Measurements from ENCODE around the gene TNXB.
"Not testable (repeated sequence)": the region's sequence is repeated elsewhere in the genome, so short reads cannot be mapped to it uniquely, and the experiment has no call there.

Gene TNXB

DNA sequence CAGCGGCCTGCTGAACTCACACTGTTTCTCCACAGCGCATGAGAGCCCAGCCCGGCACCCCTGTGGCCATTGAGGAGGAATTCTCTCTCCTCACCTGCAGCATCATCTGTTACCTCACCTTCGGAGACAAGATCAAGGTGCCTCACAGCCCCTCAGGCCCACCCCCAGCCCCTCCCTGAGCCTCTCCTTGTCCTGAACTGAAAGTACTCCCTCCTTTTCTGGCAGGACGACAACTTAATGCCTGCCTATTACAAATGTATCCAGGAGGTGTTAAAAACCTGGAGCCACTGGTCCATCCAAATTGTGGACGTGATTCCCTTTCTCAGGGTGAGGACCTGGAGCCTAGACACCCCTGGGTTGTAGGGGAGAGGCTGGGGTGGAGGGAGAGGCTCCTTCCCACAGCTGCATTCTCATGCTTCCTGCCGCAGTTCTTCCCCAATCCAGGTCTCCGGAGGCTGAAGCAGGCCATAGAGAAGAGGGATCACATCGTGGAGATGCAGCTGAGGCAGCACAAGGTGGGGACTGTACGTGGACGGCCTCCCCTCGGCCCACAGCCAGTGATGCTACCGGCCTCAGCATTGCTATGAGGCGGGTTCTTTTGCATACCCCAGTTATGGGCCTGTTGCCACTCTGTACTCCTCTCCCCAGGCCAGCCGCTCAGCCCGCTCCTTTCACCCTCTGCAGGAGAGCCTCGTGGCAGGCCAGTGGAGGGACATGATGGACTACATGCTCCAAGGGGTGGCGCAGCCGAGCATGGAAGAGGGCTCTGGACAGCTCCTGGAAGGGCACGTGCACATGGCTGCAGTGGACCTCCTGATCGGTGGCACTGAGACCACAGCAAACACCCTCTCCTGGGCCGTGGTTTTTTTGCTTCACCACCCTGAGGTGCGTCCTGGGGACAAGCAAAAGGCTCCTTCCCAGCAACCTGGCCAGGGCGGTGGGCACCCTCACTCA lies 69.5 kb downstream of the TNXB start:
- not testable (repeated sequence) for H3K4me3 ChIP-seq (ENCODE audit: low read depth, low read length)

DNA sequence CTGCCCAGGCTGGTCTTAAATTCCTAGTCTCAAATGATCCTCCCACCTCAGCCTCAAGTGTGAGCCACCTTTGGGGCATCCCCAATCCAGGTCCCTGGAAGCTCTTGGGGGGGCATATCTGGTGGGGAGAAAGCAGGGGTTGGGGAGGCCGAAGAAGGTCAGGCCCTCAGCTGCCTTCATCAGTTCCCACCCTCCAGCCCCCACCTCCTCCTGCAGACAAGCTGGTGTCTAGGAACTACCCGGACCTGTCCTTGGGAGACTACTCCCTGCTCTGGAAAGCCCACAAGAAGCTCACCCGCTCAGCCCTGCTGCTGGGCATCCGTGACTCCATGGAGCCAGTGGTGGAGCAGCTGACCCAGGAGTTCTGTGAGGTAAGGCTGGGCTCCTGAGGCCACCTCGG lies 70.3 kb downstream of the TNXB start:
- H3K4me3 ChIP-seq (ENCODE audit: low read depth, low read length) = not testable (repeated sequence)

DNA sequence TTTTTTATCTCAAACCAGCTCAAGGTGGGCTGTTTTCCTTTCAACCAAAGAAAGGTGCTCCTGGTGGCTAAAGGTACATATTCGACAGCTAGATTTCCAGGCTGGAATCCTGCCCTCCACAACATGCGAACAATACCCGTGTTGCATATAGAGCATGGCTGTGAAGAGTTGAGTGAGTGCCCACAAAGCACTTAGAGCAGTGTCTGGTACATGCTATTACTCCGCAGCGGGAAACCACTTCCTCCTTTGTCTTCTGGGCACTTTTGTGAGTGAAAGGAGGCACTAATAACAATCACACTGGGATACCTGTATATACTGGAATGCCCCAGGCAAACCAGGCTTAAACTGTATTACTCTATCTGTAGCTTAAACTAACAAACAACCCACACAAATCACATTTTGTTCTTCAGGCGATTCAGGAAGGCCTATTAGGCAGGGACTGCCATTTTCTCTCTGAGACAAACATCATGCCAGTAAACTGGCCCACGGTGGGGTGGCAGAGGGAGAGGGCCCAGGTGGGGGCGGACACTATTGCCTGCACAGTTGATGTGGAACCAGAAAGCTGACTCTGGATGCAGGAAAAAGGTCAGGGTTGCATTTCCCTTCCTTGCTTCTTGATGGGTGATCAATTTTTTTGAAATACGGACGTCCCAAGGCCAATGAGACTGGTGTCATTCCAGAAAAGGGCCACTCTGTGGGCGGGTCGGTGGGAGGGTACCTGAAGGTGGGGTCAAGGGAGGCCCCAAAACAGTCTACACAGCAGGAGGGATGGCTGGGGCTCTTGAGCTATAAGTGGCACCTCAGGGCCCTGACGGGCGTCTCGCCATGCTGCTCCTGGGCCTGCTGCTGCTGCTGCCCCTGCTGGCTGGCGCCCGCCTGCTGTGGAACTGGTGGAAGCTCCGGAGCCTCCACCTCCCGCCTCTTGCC lies 71.3 kb downstream of the TNXB start, which contains the start of gene CYP21A2:
Gene CYP21A2, plus strand, starts transcription at position 818 of the 927 bp plus-strand sequence. Its CDS starts 8 bp downstream, at position 826.
- H3K4me3 ChIP-seq (ENCODE audit: low read depth, low read length) = not testable (repeated sequence)

DNA sequence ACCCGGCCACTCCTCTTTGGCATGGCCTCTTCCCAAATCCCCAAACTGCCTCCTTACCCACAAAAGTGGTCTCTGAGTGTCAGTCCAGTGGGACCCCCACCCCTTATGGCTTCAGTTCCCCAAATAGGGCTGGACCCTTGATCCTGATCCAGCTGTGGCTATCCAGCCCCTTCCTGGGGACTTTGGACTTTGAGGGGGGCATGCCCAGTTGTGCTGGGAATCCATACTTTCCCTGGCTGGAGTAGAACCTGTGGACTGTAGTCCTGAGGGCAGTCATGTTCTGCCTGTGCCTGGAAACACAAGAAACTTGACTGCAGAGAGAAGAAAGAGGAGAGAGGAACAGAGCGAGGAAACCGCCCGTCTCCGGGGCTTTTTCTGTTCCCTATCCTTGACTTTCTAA lies 72.0 kb downstream of the TNXB start:
- not testable (repeated sequence) for H3K4me3 ChIP-seq (ENCODE audit: low read depth, low read length)

DNA sequence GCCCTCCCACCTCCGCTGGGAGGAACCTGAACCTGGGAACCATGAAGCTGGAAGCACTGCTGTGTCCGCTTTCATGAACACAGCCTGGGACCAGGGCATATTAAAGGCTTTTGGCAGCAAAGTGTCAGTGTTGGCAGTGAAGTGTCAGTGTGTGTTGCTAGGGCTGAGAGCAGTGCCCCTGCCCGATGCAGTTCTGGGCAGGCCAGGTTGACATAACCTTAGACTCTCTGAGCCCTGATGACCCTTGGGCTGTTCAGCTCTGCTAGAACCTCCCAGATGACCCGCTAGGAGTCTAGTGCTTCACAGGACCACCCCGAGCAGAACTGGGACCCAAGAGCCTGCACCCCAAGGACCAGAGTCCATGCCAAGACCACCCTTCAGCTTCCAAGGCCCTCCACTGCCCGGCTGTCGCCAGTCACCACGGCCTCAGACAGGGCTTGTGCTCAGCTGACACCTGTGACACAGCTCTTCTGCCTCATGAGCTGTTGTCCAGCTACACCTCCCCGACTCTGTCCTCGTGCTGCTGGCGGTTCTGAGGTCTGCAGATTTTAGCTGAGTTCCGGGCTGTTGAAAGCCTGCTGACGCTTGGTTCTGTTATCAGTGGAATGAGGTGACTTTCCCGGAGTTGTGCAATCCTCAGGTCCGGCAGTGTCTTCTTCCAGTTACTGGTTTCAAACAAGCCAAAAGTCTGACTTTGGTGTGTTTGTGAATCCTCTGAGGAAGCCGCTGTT lies 73.7 kb downstream of the TNXB start:
- H3K4me3 ChIP-seq (ENCODE audit: low read depth, low read length) = not testable (repeated sequence)

DNA sequence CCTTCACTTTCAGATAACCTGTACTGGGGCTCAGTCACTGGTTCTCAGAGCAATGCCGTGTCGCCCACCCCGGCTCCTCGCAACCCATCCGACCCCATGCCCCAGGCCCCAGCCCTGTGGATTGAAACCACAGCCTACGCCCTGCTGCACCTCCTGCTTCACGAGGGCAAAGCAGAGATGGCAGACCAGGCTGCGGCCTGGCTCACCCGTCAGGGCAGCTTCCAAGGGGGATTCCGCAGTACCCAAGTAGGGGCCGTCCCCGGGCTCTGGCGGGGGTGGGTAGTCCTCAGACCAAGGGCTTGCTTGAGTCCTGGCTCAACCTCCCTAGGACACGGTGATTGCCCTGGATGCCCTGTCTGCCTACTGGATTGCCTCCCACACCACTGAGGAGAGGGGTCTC lies 79.6 kb downstream of the TNXB start:
- H3K4me3 ChIP-seq (ENCODE audit: low read depth, low read length) = not testable (repeated sequence)

DNA sequence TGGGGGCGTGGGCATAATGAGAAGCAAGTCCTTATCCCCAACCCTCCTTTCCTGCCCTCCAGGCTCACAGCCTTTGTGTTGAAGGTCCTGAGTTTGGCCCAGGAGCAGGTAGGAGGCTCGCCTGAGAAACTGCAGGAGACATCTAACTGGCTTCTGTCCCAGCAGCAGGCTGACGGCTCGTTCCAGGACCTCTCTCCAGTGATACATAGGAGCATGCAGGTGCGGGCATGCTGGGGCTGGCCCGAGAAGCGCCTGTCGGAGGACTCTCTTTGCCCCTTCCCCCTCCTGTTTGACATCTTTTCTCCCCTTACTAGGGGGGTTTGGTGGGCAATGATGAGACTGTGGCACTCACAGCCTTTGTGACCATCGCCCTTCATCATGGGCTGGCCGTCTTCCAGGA lies 80.5 kb downstream of the TNXB start:
- not testable (repeated sequence) for H3K4me3 ChIP-seq (ENCODE audit: low read depth, low read length)

DNA sequence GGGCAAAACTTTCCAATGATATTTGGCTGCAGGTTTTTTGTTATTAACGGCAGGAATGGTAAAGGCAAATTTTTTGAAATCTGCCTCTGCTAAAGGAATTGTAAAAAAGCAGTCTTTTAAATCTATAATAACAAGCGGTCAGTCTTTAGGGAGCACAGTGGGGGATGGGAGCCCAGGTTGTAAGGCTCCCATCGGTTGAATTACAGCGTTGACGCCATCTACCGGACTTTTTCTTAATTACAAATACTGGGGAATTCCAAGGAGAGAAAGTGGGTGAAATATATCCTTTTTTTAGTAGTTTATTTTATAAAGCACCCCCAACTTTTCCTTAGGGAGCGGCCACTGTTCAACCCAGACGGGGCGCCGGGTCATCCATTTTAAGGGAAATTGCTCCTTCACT lies 87.0 kb downstream of the TNXB start:
- H3K4me3 ChIP-seq (ENCODE audit: low read depth, low read length) = not testable (repeated sequence)

DNA sequence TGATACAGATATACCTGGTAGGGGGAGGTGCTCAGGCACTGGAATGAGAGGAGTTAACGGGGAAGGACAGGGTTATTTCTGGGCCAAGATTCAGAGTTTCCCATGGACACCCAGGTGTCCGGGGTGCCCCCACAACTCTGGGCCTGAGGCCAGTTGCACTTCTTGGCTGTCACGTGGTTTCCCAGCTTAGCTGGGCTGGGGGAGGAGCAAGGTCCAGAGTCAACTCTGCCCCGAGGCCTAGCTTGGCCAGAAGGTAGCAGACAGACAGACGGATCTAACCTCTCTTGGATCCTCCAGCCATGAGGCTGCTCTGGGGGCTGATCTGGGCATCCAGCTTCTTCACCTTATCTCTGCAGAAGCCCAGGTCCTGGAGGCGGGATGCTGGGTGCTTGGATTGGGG lies 94.6 kb downstream of the TNXB start, which contains the start of gene C4B:
Gene C4B, plus strand, starts transcription at position 249 of the 400 bp plus-strand sequence. Its CDS starts 51 bp downstream, at position 300.
- H3K4me3 ChIP-seq (ENCODE audit: low read depth, low read length) = not testable (repeated sequence)

DNA sequence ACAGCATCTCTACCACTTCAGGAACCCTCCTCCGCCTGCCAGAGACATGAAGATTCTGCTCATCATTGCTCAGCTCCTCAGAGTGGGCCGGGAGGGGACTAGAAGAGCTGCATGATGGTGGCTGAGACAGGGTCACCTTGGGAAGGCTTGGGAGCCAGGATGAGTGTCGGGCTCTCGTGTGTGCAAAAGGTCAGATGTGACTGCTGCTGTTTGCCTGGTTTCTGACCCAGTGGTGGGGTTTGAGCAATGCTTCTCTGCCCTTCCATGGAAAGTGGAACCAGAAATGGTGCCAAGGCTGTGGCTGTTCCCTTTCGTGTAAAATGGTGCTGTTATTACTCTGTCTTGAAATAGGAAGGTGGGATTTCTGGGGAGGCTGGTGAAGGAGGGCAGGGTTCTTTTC lies 95.4 kb downstream of the TNXB start:
- H3K4me3 ChIP-seq (ENCODE audit: low read depth, low read length) = not testable (repeated sequence)

DNA sequence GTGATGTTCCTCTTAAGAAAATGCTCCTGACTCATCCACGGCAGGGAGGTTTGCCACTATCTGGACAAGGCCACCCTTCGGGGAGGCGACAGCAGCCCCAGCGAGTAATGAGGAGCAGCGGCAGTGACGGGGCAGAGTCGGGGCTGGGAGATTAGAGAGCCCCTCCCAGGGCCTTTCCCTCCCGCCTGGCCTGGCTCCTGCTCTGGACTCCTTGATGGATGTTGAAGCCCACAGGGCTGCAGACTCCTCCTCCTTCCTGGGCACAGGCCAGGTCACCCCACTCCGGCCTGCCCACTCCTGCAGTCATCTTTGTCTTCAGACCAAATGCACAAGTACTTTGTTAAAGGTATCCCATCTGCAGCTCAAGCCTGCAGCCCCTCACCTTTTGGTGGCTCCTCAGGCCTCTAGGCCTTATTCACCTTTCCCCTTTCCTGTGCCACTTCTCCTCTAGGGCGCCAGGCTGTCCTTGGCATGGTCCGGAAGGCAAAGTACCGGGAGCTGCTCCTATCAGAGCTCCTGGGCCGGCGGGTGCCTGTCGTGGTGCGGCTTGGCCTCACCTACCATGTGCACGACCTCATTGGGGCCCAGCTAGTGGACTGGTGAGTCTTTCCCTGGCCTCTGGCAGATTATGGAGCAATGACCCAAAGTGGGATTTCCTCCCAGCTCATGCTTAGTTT lies 96.1 kb downstream of the TNXB start:
- H3K4me3 ChIP-seq (ENCODE audit: low read depth, low read length) = not testable (repeated sequence)

DNA sequence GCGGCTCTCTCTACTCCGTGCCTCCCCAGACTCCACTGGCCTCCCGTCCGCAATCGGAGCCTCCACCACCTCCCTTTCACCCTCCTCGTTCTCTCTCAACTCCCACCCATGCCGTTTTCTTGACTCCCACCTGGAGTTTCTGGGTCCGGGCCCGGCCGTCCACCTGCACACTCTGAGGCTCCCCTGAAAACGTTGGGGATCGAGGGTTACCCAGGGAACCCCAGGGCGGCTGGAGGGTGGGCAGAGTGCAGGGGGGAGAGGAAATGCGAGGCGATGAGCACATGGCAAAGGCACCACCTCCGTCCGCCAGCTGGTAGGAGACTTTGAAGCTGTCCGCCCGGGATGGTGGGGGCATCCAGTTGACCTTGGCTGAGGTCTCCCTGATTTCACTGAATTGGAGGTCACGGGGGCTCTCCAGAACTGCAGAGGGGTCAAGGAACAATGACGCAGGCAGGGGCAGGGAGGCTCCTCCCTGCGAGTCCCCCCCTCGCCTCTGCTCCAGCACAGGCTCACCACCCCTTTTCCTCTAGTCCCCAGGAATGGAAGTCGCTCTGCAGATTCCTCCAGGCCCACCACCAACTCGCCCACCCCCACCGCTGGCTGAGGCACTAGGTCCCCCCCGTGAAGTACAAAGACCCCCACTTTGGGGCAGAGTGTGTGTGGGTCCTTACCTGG lies 98.1 kb downstream of the TNXB start:
- H3K4me3 ChIP-seq (ENCODE audit: low read depth, low read length) = not testable (repeated sequence)

DNA sequence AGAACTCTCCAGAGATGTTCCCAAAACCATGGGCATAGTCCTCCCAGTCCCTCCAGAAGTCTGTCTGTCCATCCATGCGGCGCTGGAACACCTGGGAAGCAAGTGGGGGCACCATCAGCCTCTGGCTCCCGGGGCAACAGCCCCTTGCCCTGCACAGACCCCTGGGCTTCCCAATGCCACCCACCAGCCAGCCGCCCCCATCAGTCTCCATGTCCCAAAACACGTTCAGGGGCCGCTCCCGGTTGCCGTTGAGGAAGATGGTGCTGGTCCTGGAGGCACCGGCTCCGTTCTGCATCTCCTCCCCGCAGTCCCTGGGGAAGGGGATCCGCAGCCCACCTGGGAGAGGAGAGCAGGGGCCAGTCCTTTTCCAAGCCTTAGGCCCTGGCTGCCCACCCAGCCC lies 99.6 kb downstream of the TNXB start:
- H3K4me3 ChIP-seq (ENCODE audit: low read depth, low read length) = not testable (repeated sequence)

DNA sequence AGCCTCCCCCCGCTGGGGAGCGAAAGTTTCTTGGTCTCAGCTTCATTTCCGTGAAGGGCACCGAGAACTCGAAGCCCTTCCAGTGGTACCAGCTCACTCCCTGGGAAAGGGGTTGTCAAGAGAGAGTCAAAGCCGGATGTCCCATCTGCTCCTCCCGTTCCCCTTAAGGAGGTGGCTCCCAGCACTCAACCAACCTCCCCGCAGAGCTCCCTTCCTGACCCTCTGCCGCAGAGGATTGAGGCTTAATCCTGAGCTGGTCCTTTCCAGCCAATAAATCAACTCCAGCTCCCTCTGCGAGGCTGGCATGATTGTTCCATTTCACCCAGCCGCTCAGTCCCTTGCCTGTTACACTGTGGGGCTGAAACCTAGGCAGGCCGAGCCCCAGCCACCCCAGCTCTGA lies 100.5 kb downstream of the TNXB start:
- H3K4me3 ChIP-seq (ENCODE audit: low read depth, low read length) = not testable (repeated sequence)

DNA sequence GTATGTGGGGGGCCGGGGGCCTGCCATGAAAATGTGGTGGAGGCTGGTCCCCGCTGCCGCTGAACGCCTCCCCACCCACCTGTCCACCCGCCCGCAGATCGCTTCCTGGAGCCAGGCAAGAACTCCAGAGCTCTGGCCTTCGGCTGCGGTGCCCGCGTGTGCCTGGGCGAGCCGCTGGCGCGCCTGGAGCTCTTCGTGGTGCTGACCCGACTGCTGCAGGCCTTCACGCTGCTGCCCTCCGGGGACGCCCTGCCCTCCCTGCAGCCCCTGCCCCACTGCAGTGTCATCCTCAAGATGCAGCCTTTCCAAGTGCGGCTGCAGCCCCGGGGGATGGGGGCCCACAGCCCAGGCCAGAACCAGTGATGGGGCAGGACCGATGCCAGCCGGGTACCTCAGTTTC lies 101.1 kb downstream of the TNXB start:
- H3K4me3 ChIP-seq (ENCODE audit: low read depth, low read length) = not testable (repeated sequence)

DNA sequence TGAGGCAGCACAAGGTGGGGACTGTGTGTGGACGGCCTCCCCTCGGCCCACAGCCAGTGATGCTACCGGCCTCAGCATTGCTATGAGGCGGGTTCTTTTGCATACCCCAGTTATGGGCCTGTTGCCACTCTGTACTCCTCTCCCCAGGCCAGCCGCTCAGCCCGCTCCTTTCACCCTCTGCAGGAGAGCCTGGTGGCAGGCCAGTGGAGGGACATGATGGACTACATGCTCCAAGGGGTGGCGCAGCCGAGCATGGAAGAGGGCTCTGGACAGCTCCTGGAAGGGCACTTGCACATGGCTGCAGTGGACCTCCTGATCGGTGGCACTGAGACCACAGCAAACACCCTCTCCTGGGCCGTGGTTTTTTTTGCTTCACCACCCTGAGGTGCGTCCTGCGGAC lies 102.1 kb downstream of the TNXB start:
- H3K4me3 ChIP-seq (ENCODE audit: low read depth, low read length) = not testable (repeated sequence)

DNA sequence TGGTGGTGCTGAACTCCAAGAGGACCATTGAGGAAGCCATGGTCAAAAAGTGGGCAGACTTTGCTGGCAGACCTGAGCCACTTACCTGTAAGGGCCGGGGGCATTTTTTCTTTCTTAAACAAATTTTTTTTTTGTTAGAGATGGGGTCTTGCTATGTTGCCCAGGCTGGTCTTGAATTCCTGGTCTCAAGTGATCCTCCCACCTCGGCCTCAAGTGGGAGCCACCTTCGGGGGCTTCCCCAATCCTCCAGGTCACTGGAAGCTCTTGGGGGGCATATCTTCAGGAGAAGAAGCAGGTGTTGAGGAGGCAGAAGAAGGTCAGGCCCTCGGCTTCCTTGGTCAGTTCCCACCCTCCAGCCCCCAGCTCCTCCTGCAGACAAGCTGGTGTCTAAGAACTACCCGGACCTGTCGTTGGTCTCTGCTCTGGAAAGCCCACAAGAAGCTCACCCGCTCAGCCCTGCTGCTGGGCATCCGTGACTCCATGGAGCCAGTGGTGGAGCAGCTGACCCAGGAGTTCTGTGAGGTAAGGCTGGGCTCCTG lies 103.1 kb downstream of the TNXB start:
- H3K4me3 ChIP-seq (ENCODE audit: low read depth, low read length) = not testable (repeated sequence)

DNA sequence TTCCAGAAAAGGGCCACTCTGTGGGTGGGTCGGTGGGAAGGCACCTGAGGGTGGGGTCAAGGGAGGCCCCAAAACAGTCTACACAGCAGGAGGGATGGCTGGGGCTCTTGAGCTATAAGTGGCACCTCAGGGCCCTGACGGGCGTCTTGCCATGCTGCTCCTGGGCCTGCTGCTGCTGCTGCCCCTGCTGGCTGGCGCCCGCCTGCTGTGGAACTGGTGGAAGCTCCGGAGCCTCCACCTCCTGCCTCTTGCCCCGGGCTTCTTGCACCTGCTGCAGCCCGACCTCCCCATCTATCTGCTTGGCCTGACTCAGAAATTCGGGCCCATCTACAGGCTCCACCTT lies 103.6 kb downstream of the TNXB start:
- not testable (repeated sequence) for H3K4me3 ChIP-seq (ENCODE audit: low read depth, low read length)

DNA sequence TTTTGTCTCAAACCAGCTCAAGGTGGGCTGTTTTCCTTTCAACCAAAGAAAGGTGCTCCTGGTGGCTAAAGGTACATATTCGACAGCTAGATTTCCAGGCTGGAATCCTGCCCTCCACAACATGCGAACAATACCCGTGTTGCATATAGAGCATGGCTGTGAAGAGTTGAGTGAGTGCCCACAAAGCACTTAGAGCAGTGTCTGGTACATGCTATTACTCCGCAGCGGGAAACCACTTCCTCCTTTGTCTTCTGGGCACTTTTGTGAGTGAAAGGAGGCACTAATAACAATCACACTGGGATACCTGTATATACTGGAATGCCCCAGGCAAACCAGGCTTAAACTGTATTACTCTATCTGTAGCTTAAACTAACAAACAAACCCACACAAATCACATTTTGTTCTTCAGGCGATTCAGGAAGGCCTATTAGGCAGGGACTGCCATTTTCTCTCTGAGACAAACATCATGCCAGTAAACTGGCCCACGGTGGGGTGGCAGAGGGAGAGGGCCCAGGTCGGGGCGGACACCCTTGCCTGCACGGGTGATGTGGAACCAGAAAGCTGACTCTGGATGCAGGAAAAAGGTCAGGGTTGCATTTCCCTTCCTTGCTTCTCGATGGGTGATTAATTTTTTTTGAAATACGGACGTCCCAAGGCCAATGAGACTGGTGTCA lies 104.1 kb downstream of the TNXB start:
- H3K4me3 ChIP-seq (ENCODE audit: low read depth, low read length) = not testable (repeated sequence)

Measured in WI38 (cell line).